Astrocyte (in vitro differentiated cells and primary cell): Measurements from ENCODE around the gene KRTAP5-10.

Experiments
- EZH2 ChIP-seq: IDR thresholded peaks from 2 replicates; pipeline ENCODE4 v1.6.1; 2012; ENCODE audit warnings: mild to moderate bottlenecking, low read length, inconsistent platforms; ENCODE audit not compliant: insufficient read depth
- TF ChIP-seq, protein P1 (sequence below): IDR thresholded peaks from 2 replicates; pipeline ENCODE4 v1.5.1; 2011; ENCODE audit warnings: low read depth, mild to moderate bottlenecking, inconsistent platforms, low read length, moderate library complexity; ENCODE audit not compliant: insufficient read depth

- TF ChIP-seq, protein P1, sequence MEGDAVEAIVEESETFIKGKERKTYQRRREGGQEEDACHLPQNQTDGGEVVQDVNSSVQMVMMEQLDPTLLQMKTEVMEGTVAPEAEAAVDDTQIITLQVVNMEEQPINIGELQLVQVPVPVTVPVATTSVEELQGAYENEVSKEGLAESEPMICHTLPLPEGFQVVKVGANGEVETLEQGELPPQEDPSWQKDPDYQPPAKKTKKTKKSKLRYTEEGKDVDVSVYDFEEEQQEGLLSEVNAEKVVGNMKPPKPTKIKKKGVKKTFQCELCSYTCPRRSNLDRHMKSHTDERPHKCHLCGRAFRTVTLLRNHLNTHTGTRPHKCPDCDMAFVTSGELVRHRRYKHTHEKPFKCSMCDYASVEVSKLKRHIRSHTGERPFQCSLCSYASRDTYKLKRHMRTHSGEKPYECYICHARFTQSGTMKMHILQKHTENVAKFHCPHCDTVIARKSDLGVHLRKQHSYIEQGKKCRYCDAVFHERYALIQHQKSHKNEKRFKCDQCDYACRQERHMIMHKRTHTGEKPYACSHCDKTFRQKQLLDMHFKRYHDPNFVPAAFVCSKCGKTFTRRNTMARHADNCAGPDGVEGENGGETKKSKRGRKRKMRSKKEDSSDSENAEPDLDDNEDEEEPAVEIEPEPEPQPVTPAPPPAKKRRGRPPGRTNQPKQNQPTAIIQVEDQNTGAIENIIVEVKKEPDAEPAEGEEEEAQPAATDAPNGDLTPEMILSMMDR = no peak
- no peak for TF ChIP-seq EZH2
Measured at GRCh38 chr11:71525188-71525937, 40.0 kb upstream of the KRTAP5-10 start.
